Smooth muscle cell (in vitro differentiated cells): Measurements from ENCODE around the gene DAB1. TPM values are rescaled to one million over a fixed set of nuclear protein-coding genes. Genes with fewer than 3 reads are reported as not detected.

Source experiments
- DNase-seq: peaks from one replicate; lab custom pipeline; 2025; ENCODE audit not compliant: unreplicated experiment; lab: John Stamatoyannopoulos, UW
- H2AFZ ChIP-seq: fragments of 200-600 bp; sonication (generic); 2 replicates; pipeline ENCODE4 v1.6.0; 2016; ENCODE audit warnings: antibody characterized with exemption, low read depth, mild to moderate bottlenecking
- H3F3A ChIP-seq: fragments of 200-600 bp; sonication (generic); 2 replicates; pipeline ENCODE4 v1.6.0; 2017; ENCODE audit warnings: antibody characterized with exemption, low read depth
- H3K27ac ChIP-seq: fragments of 200-600 bp; sonication (generic); 2 replicates; pipeline ENCODE4 v1.5.1; 2016; ENCODE audit warnings: low read depth, mild to moderate bottlenecking
- H3K27me3 ChIP-seq: fragments of 200-600 bp; sonication (generic); 2 replicates; pipeline ENCODE4 v1.6.1; 2016; ENCODE audit warnings: low read depth, mild to moderate bottlenecking
- H3K36me3 ChIP-seq: fragments of 200-600 bp; sonication (generic); 2 replicates; pipeline ENCODE4 v1.5.1; 2016; ENCODE audit warnings: low read depth
- H3K4me1 ChIP-seq: fragments of 200-600 bp; sonication (generic); 2 replicates; pipeline ENCODE4 v1.5.1; 2016; ENCODE audit warnings: low read depth
- H3K4me2 ChIP-seq: fragments of 200-600 bp; sonication (generic); 2 replicates; pipeline ENCODE4 v1.6.0; 2016; ENCODE audit warnings: mild to moderate bottlenecking
- H3K4me3 ChIP-seq: fragments of 200-600 bp; sonication (generic); 2 replicates; pipeline ENCODE4 v1.5.1; 2016; ENCODE audit warnings: mild to moderate bottlenecking
- H3K79me2 ChIP-seq: fragments of 200-600 bp; sonication (generic); 2 replicates; pipeline ENCODE4 v1.6.0; 2016; ENCODE audit warnings: low read depth, mild to moderate bottlenecking
- H3K9ac ChIP-seq: fragments of 200-600 bp; sonication (generic); 2 replicates; pipeline ENCODE4 v1.6.0; 2016; ENCODE audit warnings: low read depth
- H3K9me3 ChIP-seq: fragments of 200-600 bp; sonication (generic); replicated peaks from 2 replicates; pipeline ENCODE4 v1.5.1; 2016; ENCODE audit warnings: low read depth
- H4K20me1 ChIP-seq: fragments of 200-600 bp; sonication (generic); 2 replicates; pipeline ENCODE4 v1.6.0; 2016; ENCODE audit warnings: low read depth
- WGBS: methylation state at CpG from one replicate; pipeline ENCODE4 v1.1.7; 2016; ENCODE audit warnings: low lambda C conversion rate; 5-methylcytosine and 5-hydroxymethylcytosine counted together
- polyA plus RNA-seq: library from polyadenylated mRNA; unstranded; fragments of >200 nt; fragmentation: Nextera tagmentation; extraction: Ambion mirVana; gene quantifications from 2 replicates; pipeline ENCODE4 v1.2.1, GENCODE V29; 2016
- total RNA-seq: library from RNA; depleted of rRNA; stranded (reverse); fragments of >200 nt; gene quantifications from 2 replicates; pipeline ENCODE4 v1.2.3, GENCODE V29; 2014
- TF ChIP-seq, protein P1 (sequence below): fragments of 200-600 bp; sonication (generic); IDR thresholded peaks from 2 replicates; pipeline ENCODE4 v1.5.1; 2017; ENCODE audit warnings: borderline replicate concordance, mild to moderate bottlenecking, antibody characterized with exemption; ENCODE audit not compliant: insufficient read depth, poor library complexity, severe bottlenecking

The DAB1 gene
- total and polyA plus RNA-seq, 2 experiments from 2014 or later: 0.22 to 0.30 TPM

DNA sequence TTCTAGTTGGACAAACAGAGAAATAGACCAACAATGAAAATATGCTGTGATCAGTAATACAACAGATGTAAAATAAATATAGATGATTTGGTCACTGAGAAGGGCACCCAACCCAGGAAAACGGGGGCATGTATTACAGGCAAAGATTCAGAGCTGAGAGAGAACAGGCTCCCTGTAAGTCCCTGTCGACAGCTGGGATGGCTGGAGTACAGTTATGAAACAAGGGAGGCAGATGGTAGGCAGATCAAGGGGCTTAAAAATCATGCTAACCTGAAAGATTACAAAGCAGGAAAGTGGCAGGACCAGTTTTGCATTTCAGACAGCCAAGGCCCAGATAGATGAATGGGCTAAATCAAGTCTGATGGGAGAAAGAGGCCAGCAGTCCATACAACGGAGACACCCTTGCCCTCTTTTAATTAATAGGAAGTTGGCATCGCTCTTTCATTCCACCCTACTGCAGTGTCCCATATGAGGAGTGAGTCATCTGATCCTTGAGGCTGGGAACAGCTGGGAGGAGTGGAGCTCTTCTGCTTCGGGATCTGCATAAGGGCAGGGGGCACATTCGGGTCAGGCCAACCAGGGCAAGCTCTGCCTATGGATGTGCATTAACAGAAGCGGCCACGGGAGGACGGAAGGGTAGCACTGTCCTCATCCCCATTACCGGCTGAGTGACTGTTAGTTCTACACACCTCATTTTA lies 171.1 kb downstream of the DAB1 start:
- Histone ChIP-seq H3K9me3 (no peaks in the 10 kb centered on the region), H4K20me1 (no peaks in the 10 kb centered on the region), H3K4me1 (peaks cover 8% of the 10 kb centered on the region), H2AFZ (no peak overlapping the region), H3K79me2 (no peaks in the 10 kb centered on the region), H3K27ac (no peak overlapping the region), H3K4me3 (no peak overlapping the region), H3F3A (no peaks in the 10 kb centered on the region), H3K27me3 (no peaks in the 10 kb centered on the region), H3K9ac (no peak overlapping the region), H3K36me3 (no peaks in the 10 kb centered on the region), H3K4me2 (no peak overlapping the region)
- TF ChIP-seq, protein P1, sequence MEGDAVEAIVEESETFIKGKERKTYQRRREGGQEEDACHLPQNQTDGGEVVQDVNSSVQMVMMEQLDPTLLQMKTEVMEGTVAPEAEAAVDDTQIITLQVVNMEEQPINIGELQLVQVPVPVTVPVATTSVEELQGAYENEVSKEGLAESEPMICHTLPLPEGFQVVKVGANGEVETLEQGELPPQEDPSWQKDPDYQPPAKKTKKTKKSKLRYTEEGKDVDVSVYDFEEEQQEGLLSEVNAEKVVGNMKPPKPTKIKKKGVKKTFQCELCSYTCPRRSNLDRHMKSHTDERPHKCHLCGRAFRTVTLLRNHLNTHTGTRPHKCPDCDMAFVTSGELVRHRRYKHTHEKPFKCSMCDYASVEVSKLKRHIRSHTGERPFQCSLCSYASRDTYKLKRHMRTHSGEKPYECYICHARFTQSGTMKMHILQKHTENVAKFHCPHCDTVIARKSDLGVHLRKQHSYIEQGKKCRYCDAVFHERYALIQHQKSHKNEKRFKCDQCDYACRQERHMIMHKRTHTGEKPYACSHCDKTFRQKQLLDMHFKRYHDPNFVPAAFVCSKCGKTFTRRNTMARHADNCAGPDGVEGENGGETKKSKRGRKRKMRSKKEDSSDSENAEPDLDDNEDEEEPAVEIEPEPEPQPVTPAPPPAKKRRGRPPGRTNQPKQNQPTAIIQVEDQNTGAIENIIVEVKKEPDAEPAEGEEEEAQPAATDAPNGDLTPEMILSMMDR: no peak
- no peak for DNase-seq
- 64% methylated on average over 10 of the region's 10 CpGs for WGBS

DNA sequence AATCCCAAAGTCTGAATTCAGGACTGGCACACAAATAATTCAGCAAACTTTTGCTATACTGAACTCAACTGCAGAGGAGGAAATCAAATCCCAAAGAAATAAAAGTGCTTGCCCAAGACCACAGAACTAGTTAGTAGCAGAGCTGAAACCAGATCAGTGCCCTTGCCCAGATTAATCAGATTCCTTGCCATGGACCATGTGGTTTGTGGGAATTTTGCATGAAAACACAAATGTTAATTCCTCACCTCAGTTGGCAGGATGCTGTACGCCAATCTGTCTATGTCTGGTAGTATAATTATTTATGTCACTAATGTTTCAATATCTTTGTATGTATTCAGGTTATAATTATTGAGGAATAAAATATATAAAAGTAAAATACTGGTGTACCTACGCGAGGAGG lies 173.8 kb downstream of the DAB1 start:
- H3K79me2 ChIP-seq: no peaks in the 10 kb centered on the region
- H3K9me3 ChIP-seq: no peaks in the 10 kb centered on the region
- H3K27me3 ChIP-seq: no peaks in the 10 kb centered on the region
- no peak for DNase-seq
- 93% methylated on average over 3 of the region's 3 CpGs for WGBS
- H3K4me2 ChIP-seq: no peak overlapping the region
- H3K4me3 ChIP-seq: no peak overlapping the region
- no peaks in the 10 kb centered on the region for H3K36me3 ChIP-seq
- no peak overlapping the region for H3K27ac ChIP-seq
- H3F3A ChIP-seq: no peaks in the 10 kb centered on the region
- no peak overlapping the region for H3K9ac ChIP-seq
- no peaks in the 10 kb centered on the region for H4K20me1 ChIP-seq
- no peak overlapping the region for H2AFZ ChIP-seq
- TF ChIP-seq, protein P1: no peak
- H3K4me1 ChIP-seq: peaks cover 8% of the 10 kb centered on the region

DNA sequence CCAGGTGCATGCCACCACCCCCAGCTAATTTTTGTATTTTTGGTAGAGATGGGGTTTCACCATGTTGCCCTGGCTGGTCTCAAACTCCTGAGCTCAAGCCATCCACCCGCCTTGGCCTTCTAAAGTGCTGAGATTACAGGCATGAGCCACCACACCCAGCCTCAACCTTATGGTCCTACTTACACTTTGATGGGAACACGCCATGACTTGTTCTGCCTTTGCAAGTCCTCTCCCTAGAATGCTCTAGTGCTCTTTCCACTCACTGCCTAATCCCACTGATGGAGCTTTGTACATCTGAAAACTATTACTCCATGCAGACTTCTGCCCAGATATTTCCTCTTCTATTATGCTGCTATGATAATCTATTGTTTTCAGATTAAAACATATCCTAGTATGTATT lies 174.3 kb downstream of the DAB1 start:
- H3K27ac ChIP-seq: no peak overlapping the region
- H3K27me3 ChIP-seq: no peaks in the 10 kb centered on the region
- H3K4me2 ChIP-seq: no peak overlapping the region
- peaks cover 8% of the 10 kb centered on the region for H3K4me1 ChIP-seq
- 48% methylated on average over 2 of the region's 2 CpGs for WGBS
- no peaks in the 10 kb centered on the region for H3K79me2 ChIP-seq
- TF ChIP-seq, protein P1: no peak
- no peak overlapping the region for H2AFZ ChIP-seq
- no peak overlapping the region for H3K4me3 ChIP-seq
- no peak overlapping the region for H3K9ac ChIP-seq
- no peaks in the 10 kb centered on the region for H3K9me3 ChIP-seq
- no peaks in the 10 kb centered on the region for H3F3A ChIP-seq
- DNase-seq: no peak
- H3K36me3 ChIP-seq: no peaks in the 10 kb centered on the region
- no peaks in the 10 kb centered on the region for H4K20me1 ChIP-seq

DNA sequence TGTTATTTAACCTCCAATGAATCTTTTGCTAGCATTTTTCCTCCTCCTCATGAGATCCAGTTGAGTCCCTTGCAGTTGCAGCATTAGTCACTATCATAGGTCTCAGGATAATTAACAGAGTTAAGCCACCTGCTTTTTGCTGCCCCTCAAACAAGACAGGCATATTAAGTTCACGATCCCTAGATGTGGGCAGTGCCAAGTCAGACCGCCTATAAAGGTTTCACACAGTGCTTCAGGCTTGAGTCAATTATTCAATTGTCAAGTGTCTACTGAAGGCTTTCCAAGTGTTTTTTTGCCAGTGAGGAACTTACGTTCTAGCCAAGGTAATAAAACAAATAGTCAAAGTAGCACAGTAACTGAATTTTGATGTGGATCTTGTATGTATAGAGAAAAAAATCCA lies 175.0 kb downstream of the DAB1 start:
- 97% methylated on average over 3 of the region's 3 CpGs for whole genome bisulfite sequencing
- DNase-seq: no peak
- Histone ChIP-seq H3K36me3 (no peaks in the 10 kb centered on the region), H3F3A (no peaks in the 10 kb centered on the region), H3K4me3 (no peak overlapping the region), H3K4me2 (no peak overlapping the region), H3K27me3 (no peaks in the 10 kb centered on the region), H3K9ac (no peak overlapping the region), H3K9me3 (no peaks in the 10 kb centered on the region), H2AFZ (no peak overlapping the region), H4K20me1 (no peaks in the 10 kb centered on the region), H3K79me2 (no peaks in the 10 kb centered on the region), H3K27ac (no peak overlapping the region), H3K4me1 (peaks cover 8% of the 10 kb centered on the region)
- TF ChIP-seq, protein P1: no peak
